Measurements from ENCODE around the gene CENPN. TPM values are rescaled to one million over a fixed set of nuclear protein-coding genes. Genes with fewer than 3 reads are reported as not detected.

CENPN gene
- total RNA-seq, 1 experiment from 2014 or later: 56.6 TPM

GRCh38 chr16:80996688-80997138 lies 10.3 kb upstream of the CENPN start:
- CTCF ChIA-PET: no interaction called here
- TSS peak; percentile 37 for BruUV-seq (replicated peaks)
- no peak overlapping the region for H3K27ac ChIP-seq (ENCODE audit: low read length)

GRCh38 chr16:80997139-80997798 lies 9.7 kb upstream of the CENPN start:
- DNase-seq (ENCODE audit: low read depth, low spot score) (no peak), ATAC-seq (no peak)
- Histone ChIP-seq H3K36me3 (ENCODE audit: control insufficient read depth, insufficient read depth, low read length) (no peaks in the 10 kb centered on the region), H3K4me3 (ENCODE audit: low read depth in 2 of 2, low read length in 2 of 2) (no peak overlapping the region), H3K4me1 (ENCODE audit: control insufficient read depth, insufficient read depth, low read length) (peaks cover 10% of the 10 kb centered on the region), H3K27ac (ENCODE audit: low read length) (peak overlapping the region; percentile 35; the same call in 1 of the 2 replicates), H3K9me3 (ENCODE audit: control insufficient read depth, insufficient read depth, low read depth, low read length) (no peaks in the 10 kb centered on the region), H3K27me3 (ENCODE audit: control insufficient read depth, insufficient read depth, low read length) (no peaks in the 10 kb centered on the region)
- no TSS peak for BruUV-seq (replicated peaks)
- TF ChIP-seq SIN3A (IDR thresholded peaks at IDR 0.05; ENCODE audit: borderline replicate concordance, insufficient read depth, low read depth, low read length) (no peak), CTCF (IDR thresholded peaks at IDR 0.05) (no peak), REST (IDR thresholded peaks at IDR 0.05; ENCODE audit: insufficient read depth in 1 of 2, low read depth in 2 of 2, low read length in 1 of 2) (no peak), POLR2AphosphoS5 (IDR thresholded peaks at IDR 0.05; ENCODE audit: low read depth, low read length) (no peak), TCF7L2 (IDR thresholded peaks at IDR 0.05; ENCODE audit: low read depth, low read length) (no peak)
- intact Hi-C loops (cut with micrococcal nuclease; ENCODE audit: unreplicated experiment) (no loop called here), in situ Hi-C loops (cut with HindIII; ENCODE audit: low pct_unique_long_range_greater_than_20kb, low sequenced_read_pairs) (no loop called here)
- CTCF ChIA-PET: no interaction called here
- POLR2A ChIA-PET: interaction anchor here (0.5 to 0.6 kb wide), 2 partner anchors 18 to 144 kb away, joined by 3 to 4 read pairs; no protein-coding TSS in a partner anchor

More at GRCh38 chr16:80996688-80997138, 10.3 kb upstream of the CENPN start:
- DNase-seq (ENCODE audit: low read depth, low spot score) (no peak), ATAC-seq (no peak)
- Histone ChIP-seq H3K36me3 (ENCODE audit: control insufficient read depth, insufficient read depth, low read length) (no peaks in the 10 kb centered on the region), H3K4me1 (ENCODE audit: control insufficient read depth, insufficient read depth, low read length) (peaks cover 10% of the 10 kb centered on the region), H3K9me3 (ENCODE audit: control insufficient read depth, insufficient read depth, low read depth, low read length) (no peaks in the 10 kb centered on the region), H3K27me3 (ENCODE audit: control insufficient read depth, insufficient read depth, low read length) (no peaks in the 10 kb centered on the region), H3K4me3 (ENCODE audit: low read depth in 2 of 2, low read length in 2 of 2) (no peak overlapping the region)
- in situ Hi-C loops (cut with HindIII; ENCODE audit: low pct_unique_long_range_greater_than_20kb, low sequenced_read_pairs) (no loop called here), intact Hi-C loops (cut with micrococcal nuclease; ENCODE audit: unreplicated experiment) (no loop called here)
- POLR2A ChIA-PET: interaction anchor here (0.5 kb wide), 1 partner anchor 18 kb away, joined by 4 read pairs; no protein-coding TSS in a partner anchor
- TF ChIP-seq CTCF (IDR thresholded peaks at IDR 0.05) (no peak), SIN3A (IDR thresholded peaks at IDR 0.05; ENCODE audit: borderline replicate concordance, insufficient read depth, low read depth, low read length) (no peak)
